Aorta (tissue), 5 donors: ENCODE data around the gene ZNF175. TPM values are rescaled to one million over a fixed set of nuclear protein-coding genes. Genes with fewer than 3 reads are reported as not detected.

Experiments
- ATAC-seq: fragments of 200-7000 bp; cut with Tn5 transposase; one replicate; pipeline ENCODE4 v1.9.1; 2022; ENCODE audit warnings: moderate library complexity; ENCODE audit not compliant: low FRiP score
- DNase-seq, 2 donors: peaks; one replicate each; pipeline ENCODE4 v3.0.0-alpha.2; 2020
- H3K27ac ChIP-seq, 2 donors: one replicate each; pipeline ENCODE4 v1.5.1; 2013; ENCODE audit warnings: low read length in 2 of 2, mild to moderate bottlenecking in 2 of 2, moderate library complexity in 2 of 2, control low read depth in 1 of 2, inconsistent platforms in 1 of 2, low read depth in 1 of 2
- H3K27me3 ChIP-seq, 2 donors: one replicate each; pipeline ENCODE4 v1.6.1; 2013; ENCODE audit warnings: control low read depth in 1 of 2, low read length in 1 of 2, mild to moderate bottlenecking in 1 of 2, moderate library complexity in 1 of 2; ENCODE audit not compliant: insufficient read depth in 2 of 2, control insufficient read depth in 1 of 2
- H3K36me3 ChIP-seq, 2 donors: one replicate each; pipeline ENCODE4 v1.6.1; 2013; ENCODE audit warnings: control low read depth in 1 of 2, low read length in 1 of 2, mild to moderate bottlenecking in 1 of 2; ENCODE audit not compliant: insufficient read depth in 2 of 2, control insufficient read depth in 1 of 2
- H3K4me1 ChIP-seq, 2 donors: one replicate each; pipeline ENCODE4 v1.6.1; 2013; ENCODE audit warnings: low read length in 2 of 2, control low read depth in 1 of 2, mild to moderate bottlenecking in 1 of 2, moderate library complexity in 1 of 2; ENCODE audit not compliant: insufficient read depth in 2 of 2, control insufficient read depth in 1 of 2
- H3K4me3 ChIP-seq, 2 donors: one replicate each; pipeline ENCODE4 v1.5.1; 2013; ENCODE audit warnings: low read length in 2 of 2, control low read depth in 1 of 2, mild to moderate bottlenecking in 1 of 2
- H3K9me3 ChIP-seq: one replicate; pipeline ENCODE4 v1.6.1; 2013; ENCODE audit warnings: mild to moderate bottlenecking, low read length; ENCODE audit not compliant: control insufficient read depth
- WGBS, 2 donors: extraction: QIAGEN DNeasy Blood & Tissue Kit; methylation state at CpG; one replicate each; pipeline ENCODE4 v1.1.7; 2013; 5-methylcytosine and 5-hydroxymethylcytosine counted together
- intact Hi-C, 2 donors: fragments of 100-400 bp; cut with DNase I; formaldehyde crosslinking; loops; one replicate each; pipeline versions ENCODE4 v1.14.2 to v1.15.0; 2022
- polyA plus RNA-seq, 2 donors: library from polyadenylated mRNA; stranded (reverse); fragments of 200-250 nt; gene quantifications; one replicate each; pipeline ENCODE4 v1.2.3, GENCODE V29; 2013
- total RNA-seq, 2 donors: library from RNA; stranded (reverse); fragmentation: NEBNext Ultra II Directional; extraction: Animal tissue kit (Norgen Biotek cat#: 25700); gene quantifications; one replicate each; pipeline ENCODE4 v1.2.1, GENCODE V29; 2021
- donor health status: healthy with polysubstance abuse.
- donor health status: Bipolar disorder and iron deficiency.
- donor health status: DM: no; HTN: no; CAD: no.
- donor health status: DM: no; HTN: no; CAD: no.
- donor health status: DM: yes; HTN: yes; CAD: no.

Gene ZNF175
- total and polyA plus RNA-seq, 4 donors, result 1.8 to 16.6 (median 9.1) TPM

DNA sequence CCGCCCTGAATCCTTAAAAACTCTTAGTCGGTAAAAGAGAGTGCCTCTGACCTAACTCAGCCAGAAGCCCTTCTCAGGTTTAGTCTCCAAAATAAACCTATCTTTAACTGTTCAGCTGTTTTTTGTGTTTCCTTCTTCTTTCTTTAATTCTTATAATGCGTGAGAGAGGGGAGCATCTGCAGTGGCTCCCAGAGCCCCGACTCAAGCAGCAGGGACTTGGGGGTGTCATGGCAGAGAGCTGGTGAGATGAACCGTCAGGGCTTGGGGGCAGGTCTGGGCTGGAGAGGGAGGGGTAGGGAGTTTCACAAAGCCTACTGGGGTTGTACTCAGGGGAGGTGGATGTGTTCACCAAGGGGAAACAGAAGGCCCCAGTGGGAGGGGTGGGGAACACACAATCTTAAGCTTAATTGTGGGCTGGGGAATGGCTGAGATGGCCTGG lies 22.9 kb upstream of the ZNF175 start:
- intact Hi-C loops, result no loop called here
- Histone ChIP-seq H3K27ac (no peak overlapping the region), H3K9me3 (no peaks in the 10 kb centered on the region), H3K36me3 (no peaks in the 10 kb centered on the region), H3K27me3 (no peaks in the 10 kb centered on the region), H3K4me3 (no peak overlapping the region), H3K4me1 (no peaks in the 10 kb centered on the region)
- ATAC-seq (no peak), DNase-seq (no peak)
- 70 to 80% methylated on average over 5 of the region's 5 CpGs for WGBS, 2 donors

DNA sequence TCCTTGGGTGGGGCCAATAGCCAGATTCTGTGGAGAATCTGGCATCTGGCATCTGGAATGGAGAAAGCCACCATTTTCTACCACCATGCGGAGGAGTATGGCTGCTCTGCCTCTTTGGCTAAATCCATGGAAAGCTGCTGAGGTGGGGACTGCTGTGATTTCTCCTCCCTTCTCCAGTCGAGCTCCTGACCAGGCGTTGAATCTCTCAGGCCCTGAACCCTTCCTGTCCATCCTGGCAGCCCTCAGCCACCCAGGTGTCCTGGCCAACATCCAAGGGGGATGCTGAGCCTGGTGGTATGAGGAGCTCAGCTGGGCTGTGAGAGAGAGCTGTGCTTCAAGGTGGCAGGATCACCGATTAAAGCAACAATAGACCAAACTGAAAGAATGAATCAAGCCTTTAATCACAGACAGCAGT lies 22.2 kb upstream of the ZNF175 start:
- DNase-seq (no peak), ATAC-seq (no peak)
- Histone ChIP-seq H3K4me3 (no peak overlapping the region), H3K9me3 (no peaks in the 10 kb centered on the region), H3K27ac (no peak overlapping the region), H3K36me3 (no peaks in the 10 kb centered on the region), H3K4me1 (no peaks in the 10 kb centered on the region), H3K27me3 (no peaks in the 10 kb centered on the region)
- intact Hi-C loops, result no loop called here
- 69 to 77% methylated on average over 4 of the region's 4 CpGs for WGBS, 2 donors

DNA sequence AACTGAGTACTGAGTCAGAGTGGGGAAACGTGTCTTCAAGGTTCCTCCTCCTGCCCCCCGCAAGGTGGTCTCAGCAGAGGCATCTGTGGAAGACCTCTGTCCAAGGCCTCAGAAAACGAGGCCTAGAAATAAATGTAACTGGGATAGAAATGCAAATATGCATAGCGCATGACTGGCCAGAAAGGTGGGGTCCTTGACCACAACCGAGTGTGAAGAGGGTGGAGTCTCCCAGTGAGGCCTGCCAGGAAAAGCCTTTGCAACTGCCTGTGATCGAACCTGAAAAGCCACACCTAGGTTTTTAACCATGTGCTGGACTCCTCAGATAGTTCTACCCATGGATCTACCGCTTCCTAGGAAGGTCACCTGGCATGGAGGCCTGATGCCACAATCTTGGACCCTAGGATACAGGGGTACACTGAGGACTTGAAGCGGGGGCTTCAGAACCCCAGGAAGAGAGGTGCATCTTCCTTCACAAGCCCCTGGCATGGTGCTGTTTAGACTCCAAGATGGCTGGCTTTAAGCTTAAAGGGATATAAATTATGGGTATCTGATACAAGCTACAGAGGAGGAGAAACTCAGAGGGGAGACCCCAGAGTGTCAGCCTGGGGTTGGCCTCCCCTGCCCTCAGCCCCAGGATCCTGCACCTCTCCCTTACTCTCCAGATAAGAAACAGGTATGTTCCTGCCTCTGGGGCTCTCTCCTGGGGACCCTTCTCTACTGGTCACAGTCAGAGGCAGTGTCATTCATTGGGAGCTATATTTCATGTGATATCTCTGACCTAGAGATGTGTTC lies 21.4 kb upstream of the ZNF175 start:
- DNase-seq, result no peak
- no peaks in the 10 kb centered on the region for H3K36me3 ChIP-seq
- intact Hi-C loops, result no loop called here
- ATAC-seq, result no peak
- WGBS, 2 donors, result 63 to 64% methylated on average over 8 of the region's 8 CpGs
- H3K27ac ChIP-seq, result no peak overlapping the region
- peaks cover 1% of the 10 kb centered on the region for H3K9me3 ChIP-seq
- H3K4me1 ChIP-seq, result no peaks in the 10 kb centered on the region
- H3K27me3 ChIP-seq, result no peaks in the 10 kb centered on the region
- H3K4me3 ChIP-seq, result no peak overlapping the region

DNA sequence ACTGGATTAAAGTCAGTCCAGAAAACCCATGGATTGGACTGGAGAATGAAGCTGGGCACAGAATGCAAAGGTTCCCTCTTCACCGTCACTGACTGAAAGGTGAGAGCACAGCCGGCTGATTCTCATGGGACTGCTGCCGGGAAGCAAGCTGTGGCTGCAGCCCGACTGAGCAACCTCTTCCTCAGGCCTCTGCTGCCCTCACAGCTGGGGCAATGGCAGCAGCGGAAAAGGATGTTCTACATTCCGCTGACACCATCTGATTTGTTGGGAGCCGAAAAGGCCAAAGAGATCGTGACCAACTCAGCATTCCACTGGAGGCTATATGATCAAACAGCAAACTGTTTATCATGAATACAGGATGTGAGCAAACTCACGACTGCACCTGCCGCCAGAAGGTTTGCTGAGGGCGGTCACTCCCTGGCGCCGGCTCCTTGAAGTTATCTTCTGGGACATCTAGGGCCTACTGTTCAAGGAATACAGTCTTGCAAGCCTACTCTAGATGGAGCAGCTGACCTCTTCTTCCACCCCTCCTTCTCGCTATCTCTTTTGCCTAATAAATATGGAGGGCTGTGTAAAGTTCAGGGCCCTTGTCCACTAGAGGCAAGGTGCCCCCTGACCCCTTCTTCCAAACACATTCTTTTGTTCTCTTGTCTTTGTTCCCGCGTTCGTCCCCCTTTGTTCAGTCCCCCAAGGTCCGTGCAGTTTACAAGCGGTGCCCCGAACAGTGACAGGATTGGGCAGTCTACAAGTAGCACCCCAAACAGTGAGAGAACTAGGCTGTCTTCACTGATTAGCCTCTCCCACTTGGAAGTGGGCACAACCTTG lies 20.0 kb upstream of the ZNF175 start:
- no peaks in the 10 kb centered on the region for H3K36me3 ChIP-seq
- no peak overlapping the region for H3K4me3 ChIP-seq
- 77 to 83% methylated on average over 20 of the region's 20 CpGs for WGBS, 2 donors
- intact Hi-C loops, result no loop called here
- no peaks in the 10 kb centered on the region for H3K4me1 ChIP-seq
- no peaks in the 10 kb centered on the region for H3K27me3 ChIP-seq
- H3K9me3 ChIP-seq, result peaks cover 4% of the 10 kb centered on the region
- H3K27ac ChIP-seq, result no peak overlapping the region
- no peak for DNase-seq
- ATAC-seq, result no peak

DNA sequence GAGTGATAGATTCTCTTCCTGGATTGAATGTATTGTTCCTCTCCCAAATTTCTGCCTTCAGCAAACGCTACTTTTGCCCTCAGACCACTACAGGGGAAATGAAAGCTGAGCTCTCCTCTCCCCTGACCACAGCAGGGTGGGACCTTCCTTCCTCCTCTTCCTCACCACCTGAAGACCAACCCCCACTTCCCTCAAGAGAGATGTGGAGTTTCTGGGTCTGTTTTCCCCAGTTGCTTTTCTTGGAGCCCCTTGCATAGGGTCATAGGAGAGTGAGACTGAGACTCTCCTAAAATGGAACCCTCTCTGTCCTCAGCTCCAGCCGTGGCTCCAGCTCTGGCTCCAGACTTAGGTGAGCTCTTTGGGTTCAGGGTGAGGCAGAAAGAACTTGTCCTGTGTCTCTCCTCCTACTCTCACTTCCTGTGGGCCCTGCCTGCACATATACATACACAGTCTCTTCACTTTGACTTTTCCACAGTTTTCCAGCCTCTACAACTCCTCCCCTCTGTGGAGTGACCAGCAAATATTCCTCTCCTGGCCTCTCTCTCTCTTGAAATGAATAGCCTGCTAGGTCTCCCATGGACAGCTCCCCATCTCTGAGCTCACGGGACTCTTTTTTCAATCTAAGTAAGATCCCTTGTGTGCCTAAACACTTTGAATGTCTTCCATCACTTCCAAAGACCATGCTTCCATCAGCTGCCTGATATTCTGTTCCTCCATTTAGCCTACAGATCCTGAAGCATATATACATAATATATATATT lies 19.2 kb upstream of the ZNF175 start:
- DNase-seq (no peak), ATAC-seq (no peak)
- intact Hi-C loops, result no loop called here
- no peak overlapping the region for H3K4me3 ChIP-seq
- no peaks in the 10 kb centered on the region for H3K4me1 ChIP-seq
- H3K36me3 ChIP-seq, result no peaks in the 10 kb centered on the region
- 49 to 51% methylated on average over 3 of the region's 3 CpGs for WGBS, 2 donors
- H3K9me3 ChIP-seq, result peaks cover 4% of the 10 kb centered on the region
- no peaks in the 10 kb centered on the region for H3K27me3 ChIP-seq
- H3K27ac ChIP-seq, result no peak overlapping the region

DNA sequence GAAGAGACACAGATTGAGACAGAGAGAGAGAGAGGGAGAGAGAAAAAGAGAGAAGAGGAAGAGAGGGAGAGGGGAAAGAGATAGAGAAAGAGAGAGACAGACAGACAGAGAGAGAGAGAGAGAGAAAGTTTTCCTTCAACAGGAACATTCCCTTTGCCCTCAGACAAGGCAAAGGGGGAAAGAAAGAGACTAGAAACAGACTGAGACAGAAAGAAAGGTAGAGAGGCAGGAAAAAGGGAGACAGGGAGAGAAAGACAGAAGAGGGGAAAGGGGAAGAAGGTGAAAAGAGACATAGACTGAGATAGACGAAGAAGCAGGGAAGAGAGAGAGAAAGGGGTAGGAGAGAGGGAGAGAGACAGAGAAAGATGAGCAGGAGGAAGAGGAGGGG lies 18.5 kb upstream of the ZNF175 start:
- intact Hi-C loops, result no loop called here
- 8 to 43% methylated on average over 1 of the region's 1 CpG for WGBS, 2 donors
- no peaks in the 10 kb centered on the region for H3K4me1 ChIP-seq
- H3K36me3 ChIP-seq, result no peaks in the 10 kb centered on the region
- H3K27me3 ChIP-seq, result no peaks in the 10 kb centered on the region
- no peak for DNase-seq
- no peak overlapping the region for H3K27ac ChIP-seq
- ATAC-seq, result no peak
- H3K9me3 ChIP-seq, result peaks cover 4% of the 10 kb centered on the region
- H3K4me3 ChIP-seq, result no peak overlapping the region

DNA sequence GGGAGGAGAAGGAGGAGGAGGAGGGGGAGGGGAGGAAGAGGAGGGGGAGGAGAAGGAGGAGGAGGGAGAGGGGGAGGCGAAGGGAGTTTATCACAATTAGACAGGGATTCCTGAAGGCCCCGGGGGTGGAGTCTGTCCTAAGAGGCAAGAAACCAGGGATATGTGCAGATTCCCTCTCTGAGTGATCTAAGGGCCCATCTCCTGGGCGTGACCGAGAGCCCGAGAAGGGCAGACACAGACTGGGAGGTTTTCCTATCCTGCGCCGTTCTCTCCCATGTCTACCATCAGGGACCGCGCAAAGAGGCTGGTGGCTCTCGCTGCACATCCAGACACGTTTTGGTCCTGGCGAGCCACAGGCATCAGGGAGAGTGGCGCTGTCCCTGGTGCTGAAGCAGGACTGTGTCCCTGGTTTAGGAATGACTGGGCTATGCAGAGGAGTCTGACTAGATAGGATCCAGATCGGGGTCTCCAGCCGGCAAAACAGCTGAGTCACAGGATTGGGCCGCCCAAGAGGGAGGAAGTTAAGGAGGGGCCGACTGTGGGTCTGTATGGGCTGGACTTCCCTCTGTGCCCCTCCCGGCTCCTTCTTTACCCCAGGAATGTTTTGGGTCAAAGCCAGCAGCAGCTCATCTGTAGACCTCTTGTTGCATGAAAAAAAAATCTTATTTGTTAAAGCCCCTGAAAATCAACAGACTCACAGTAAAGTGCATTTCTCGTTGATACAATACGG lies 17.9 kb upstream of the ZNF175 start:
- intact Hi-C loops, result no loop called here
- 7 to 9% methylated on average over 20 of the region's 20 CpGs for WGBS, 2 donors
- ATAC-seq (no peak), DNase-seq (peak; percentile 78 to 89)
- Histone ChIP-seq H3K4me3 (no peak overlapping the region), H3K27me3 (no peaks in the 10 kb centered on the region), H3K36me3 (no peaks in the 10 kb centered on the region), H3K9me3 (peaks cover 4% of the 10 kb centered on the region), H3K27ac (no peak overlapping the region), H3K4me1 (no peaks in the 10 kb centered on the region)

DNA sequence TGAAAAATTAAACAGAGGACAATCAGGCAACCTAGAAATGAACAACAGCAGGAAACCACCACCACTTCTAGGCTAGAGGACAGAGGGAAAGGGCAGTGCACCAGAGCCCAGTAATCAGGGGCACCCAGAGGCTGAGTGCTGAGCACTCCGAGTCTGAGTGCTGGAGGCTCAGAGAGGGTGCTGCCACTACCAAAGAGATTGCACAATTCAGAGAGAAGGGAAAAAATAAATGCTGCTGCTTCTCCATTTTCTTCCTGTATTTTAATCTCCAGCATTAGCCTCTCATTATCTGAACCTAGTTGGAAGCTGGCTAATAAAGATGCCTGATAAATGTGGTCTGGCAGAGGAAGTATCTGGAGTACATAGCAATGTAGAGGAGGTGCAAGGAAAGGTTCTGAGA lies 11.8 kb upstream of the ZNF175 start:
- intact Hi-C loops, result no loop called here
- no peaks in the 10 kb centered on the region for H3K4me1 ChIP-seq
- no peaks in the 10 kb centered on the region for H3K36me3 ChIP-seq
- DNase-seq (no peak), ATAC-seq (no peak)
- 69 to 82% methylated on average over 1 of the region's 1 CpG for WGBS, 2 donors
- H3K27ac ChIP-seq, result no peak overlapping the region
- H3K27me3 ChIP-seq, result no peaks in the 10 kb centered on the region
- H3K9me3 ChIP-seq, result peaks cover 5% of the 10 kb centered on the region
- H3K4me3 ChIP-seq, result no peak overlapping the region
